HCT116 (cell line): ENCODE results near the gene ZNF483. TPM values are rescaled to one million over a fixed set of nuclear protein-coding genes. Genes with fewer than 3 reads are reported as not detected.

ENCODE experiments used
- ATAC-seq: fragments of 200-7000 bp; cut with Tn5 transposase; 2 replicates; pipeline ENCODE4 v1.9.1; 2020; ENCODE audit warnings: mild to moderate bottlenecking, moderate library complexity
- BruUV-seq: library from RNA; stranded (reverse); fragments of 400-500 nt; replicated peaks from 2 replicates; lab custom pipeline; 2021; lab: Mats Ljungman, UMichigan
- CTCF ChIA-PET: fragments of 300-600 bp; sonication (Branson Sonifier 250); formaldehyde crosslinking; loops from one replicate; lab custom pipeline; 2021; ENCODE audit warnings: antibody characterized with exemption; lab: Charles Lee
- POLR2A ChIA-PET: fragments of 300-600, 350-600 bp; sonication (Branson Sonifier 250); formaldehyde crosslinking; loops from one replicate; lab custom pipeline; 2021; ENCODE audit warnings: antibody characterized with exemption; lab: Charles Lee
- RAD21 ChIA-PET, 2 experiments: fragments of 300-600 bp; sonication (Branson Sonifier 250); formaldehyde crosslinking; loops; one replicate each; lab custom pipeline; 2023; ENCODE audit warnings: low total read pairs in 2 of 2; ENCODE audit not compliant: uncharacterized antibody in 2 of 2, unreplicated experiment in 2 of 2, low non-redundant PET in 1 of 2; lab: Charles Lee
- DNase-seq: peaks from one replicate; pipeline ENCODE4 v3.0.0-alpha.2; 2010; ENCODE audit warnings: low read depth, low spot score
- H2AFZ ChIP-seq: fragments of 200-600 bp; shearing (Covaris generic), sonication (generic); 2 replicates; pipeline ENCODE4 v1.6.1; 2017; ENCODE audit warnings: low read depth, mixed run types, mixed read lengths, antibody characterized with exemption, low read length; ENCODE audit not compliant: poor library complexity, severe bottlenecking
- H3K27ac ChIP-seq: 2 replicates; pipeline ENCODE4 v1.5.1; 2012; ENCODE audit warnings: low read depth, low read length
- H3K27me3 ChIP-seq: fragments of 200-600 bp; sonication (generic); 2 replicates; pipeline ENCODE4 v1.6.1; 2016; ENCODE audit warnings: mixed run types, low read length, mixed read lengths; ENCODE audit not compliant: insufficient read depth
- H3K36me3 ChIP-seq, 2 experiments: fragments of 200-500 bp in 1 of 2; fragments of 200-600 bp in 1 of 2; sonication (Bioruptor generic) in 1 of 2; sonication (generic) in 1 of 2; 2 replicates each; pipeline versions ENCODE4 v1.5.1 to v1.6.1; 2014 to 2016; ENCODE audit warnings: low read length in 2 of 2, inconsistent platforms in 1 of 2, mixed read lengths in 1 of 2, mixed run types in 1 of 2; ENCODE audit not compliant: insufficient read depth in 2 of 2, control insufficient read depth in 1 of 2
- H3K4me1 ChIP-seq, 2 experiments: fragments of 200-600 bp in 1 of 2; sonication (generic) in 1 of 2; 2 replicates each; pipeline versions ENCODE4 v1.5.1 to v1.6.1; 2012 to 2017; ENCODE audit warnings: low read length in 2 of 2, inconsistent platforms in 1 of 2, mild to moderate bottlenecking in 1 of 2, mixed read lengths in 1 of 2, mixed run types in 1 of 2, moderate library complexity in 1 of 2; ENCODE audit not compliant: insufficient read depth in 2 of 2, control insufficient read depth in 1 of 2
- H3K4me2 ChIP-seq: fragments of 200-600 bp; sonication (generic); 2 replicates; pipeline ENCODE4 v1.6.1; 2017; ENCODE audit warnings: mixed run types, low read length, mixed read lengths
- H3K4me3 ChIP-seq, 2 experiments: fragments of 200-600 bp in 1 of 2; sonication (generic) in 1 of 2; replicated peaks in 1 of 2; 2 replicates each; pipeline ENCODE4 v1.5.1; 2011 to 2016; ENCODE audit warnings: low read length in 2 of 2, control low read depth in 1 of 2, low read depth in 1 of 2, mild to moderate bottlenecking in 1 of 2, mixed read lengths in 1 of 2, mixed run types in 1 of 2
- H3K79me2 ChIP-seq: fragments of 200-600 bp; sonication (generic); 2 replicates; pipeline ENCODE4 v1.6.1; 2017; ENCODE audit warnings: mild to moderate bottlenecking, mixed run types, low read length, moderate library complexity, mixed read lengths; ENCODE audit not compliant: insufficient read depth
- H3K9ac ChIP-seq: fragments of 200-600 bp; sonication (generic); 2 replicates; pipeline ENCODE4 v1.6.1; 2016; ENCODE audit warnings: low read length, mixed read lengths
- H3K9me2 ChIP-seq: fragments of 200-600 bp; sonication (generic), shearing (Covaris generic); 2 replicates; pipeline ENCODE4 v1.6.1; 2017; ENCODE audit warnings: mixed run types, mild to moderate bottlenecking, moderate library complexity; ENCODE audit not compliant: insufficient read depth
- H3K9me3 ChIP-seq, 2 experiments: fragments of 200-500 bp in 1 of 2; fragments of 200-600 bp in 1 of 2; sonication (Bioruptor generic) in 1 of 2; sonication (generic) in 1 of 2; 2 replicates each; pipeline ENCODE4 v1.6.1; 2014 to 2017; ENCODE audit warnings: low read length in 2 of 2, mixed read lengths in 2 of 2, inconsistent platforms in 1 of 2, low read depth in 1 of 2, mild to moderate bottlenecking in 1 of 2, mixed run types in 1 of 2, moderate library complexity in 1 of 2; ENCODE audit not compliant: control insufficient read depth in 1 of 2, insufficient read depth in 1 of 2
- H4K20me1 ChIP-seq: fragments of 200-600 bp; sonication (generic), shearing (Covaris generic); 2 replicates; pipeline ENCODE4 v1.6.1; 2017; ENCODE audit warnings: mixed run types, mild to moderate bottlenecking, moderate library complexity; ENCODE audit not compliant: insufficient read depth
- CBX3 ChIP-seq: IDR thresholded peaks from 2 replicates; pipeline ENCODE4 v1.6.1; 2012; ENCODE audit warnings: low read depth
- CEBPB ChIP-seq: IDR thresholded peaks from 2 replicates; pipeline ENCODE4 v1.6.1; 2012; ENCODE audit warnings: low read depth
- EGR1 ChIP-seq: IDR thresholded peaks from 2 replicates; pipeline ENCODE4 v1.6.1; 2012; ENCODE audit warnings: low read depth
- ELF1 ChIP-seq: IDR thresholded peaks from 2 replicates; pipeline ENCODE4 v1.6.1; 2012; ENCODE audit warnings: low read depth, borderline replicate concordance
- EZH2phosphoT487 ChIP-seq: fragments of 200-600 bp; IDR thresholded peaks from 2 replicates; pipeline ENCODE4 v1.6.1; 2018; ENCODE audit warnings: antibody characterized with exemption, borderline replicate concordance
- FOSL1 ChIP-seq: IDR thresholded peaks from 2 replicates; pipeline ENCODE4 v1.6.1; 2012; ENCODE audit warnings: low read depth
- POLR2A ChIP-seq: IDR thresholded peaks from 2 replicates; pipeline ENCODE4 v1.7.0; 2011; ENCODE audit warnings: borderline replicate concordance; ENCODE audit not compliant: insufficient read depth, insufficient read length; ENCODE audit errors: extremely low read depth
- POLR2AphosphoS5 ChIP-seq: IDR thresholded peaks from 2 replicates; pipeline ENCODE4 v1.6.1; 2011; ENCODE audit warnings: mild to moderate bottlenecking, low read depth, low read length, moderate library complexity
- RAD21 ChIP-seq: IDR thresholded peaks from 2 replicates; pipeline ENCODE4 v1.6.1; 2012; ENCODE audit warnings: low read depth, mild to moderate bottlenecking
- SIN3A ChIP-seq: IDR thresholded peaks from 2 replicates; pipeline ENCODE4 v1.6.1; 2012; ENCODE audit warnings: low read depth
- SRF ChIP-seq: IDR thresholded peaks from 2 replicates; pipeline ENCODE4 v1.6.1; 2012; ENCODE audit warnings: low read depth
- TCF7L2 ChIP-seq: IDR thresholded peaks from 2 replicates; pipeline ENCODE4 v1.7.0; 2011; ENCODE audit warnings: borderline replicate concordance, inconsistent platforms; ENCODE audit not compliant: insufficient read depth, insufficient read length; ENCODE audit errors: extremely low read depth
- YY1 ChIP-seq: IDR thresholded peaks from 2 replicates; pipeline ENCODE4 v1.6.1; 2011; ENCODE audit warnings: low read length, low read depth, moderate library complexity, mild to moderate bottlenecking; ENCODE audit not compliant: insufficient replicate concordance; ENCODE audit errors: extremely low read depth
- ZNF274 ChIP-seq: fragments of 200-500 bp; sonication (Bioruptor generic); IDR thresholded peaks from 2 replicates; pipeline ENCODE4 v1.6.1; 2014; ENCODE audit warnings: mild to moderate bottlenecking, low read depth, low read length, inconsistent platforms
- intact Hi-C: fragments of 100-400 bp; cut with micrococcal nuclease; formaldehyde crosslinking; loops from 2 replicates; pipeline ENCODE4 v1.10.0; 2022
- total RNA-seq: library from RNA; stranded (reverse); gene quantifications from one replicate; pipeline ENCODE4 v1.2.1, GENCODE V29; 2021; ENCODE audit not compliant: unreplicated experiment
- TF ChIP-seq, protein P1 (sequence below): IDR thresholded peaks from 2 replicates; pipeline ENCODE4 v1.6.1; 2011; ENCODE audit warnings: mild to moderate bottlenecking, low read length, moderate library complexity; ENCODE audit not compliant: insufficient replicate concordance; ENCODE audit errors: extremely low read depth
- TF ChIP-seq, protein P2 (sequence below), 3 experiments: fragments of 200-600 bp in 1 of 3; sonication (generic) in 1 of 3; IDR thresholded peaks in 2 of 3; conservative IDR thresholded peaks in 1 of 3; 2 replicates each; pipeline ENCODE4 v1.5.1; 2012 to 2017; ENCODE audit warnings: low read depth in 2 of 3, low read length in 2 of 3, antibody characterized with exemption in 1 of 3, borderline replicate concordance in 1 of 3, control low read depth in 1 of 3, mild to moderate bottlenecking in 1 of 3, mixed read lengths in 1 of 3, mixed run types in 1 of 3, moderate library complexity in 1 of 3; ENCODE audit not compliant: insufficient read depth in 1 of 3
- TF ChIP-seq, protein P3 (sequence below): IDR thresholded peaks from 2 replicates; pipeline ENCODE4 v1.6.1; 2012; ENCODE audit warnings: low read depth

Gene ZNF483
- total RNA-seq, 1 experiment from 2014 or later = 5.0 TPM

DNA sequence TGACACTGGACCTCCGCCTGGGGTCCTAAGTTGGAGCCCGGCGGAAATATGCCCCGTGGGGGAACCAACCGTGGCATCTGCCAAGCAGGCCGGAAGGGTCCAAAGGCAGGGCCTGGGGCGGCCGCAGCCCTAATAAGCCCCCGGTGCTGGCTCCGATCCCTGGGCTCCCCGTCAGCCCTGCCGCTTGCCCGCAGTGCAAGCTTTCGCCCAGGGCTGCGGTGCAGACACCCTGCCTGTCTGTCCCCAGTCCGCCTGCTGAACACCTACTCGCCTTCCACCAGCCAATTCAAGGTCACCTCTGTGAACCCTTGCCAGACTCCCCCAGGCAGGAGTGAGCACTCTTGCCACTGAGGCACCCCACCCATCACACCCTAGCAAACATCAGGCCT lies 75.0 kb downstream of the ZNF483 start:
- POLR2A ChIA-PET = no interaction called here
- RAD21 ChIA-PET = no interaction called here

More for the DNA sequence above, 75.0 kb downstream of the ZNF483 start:
- Histone ChIP-seq H4K20me1 (no peaks in the 10 kb centered on the region), H3K9ac (no peak overlapping the region), H3K27me3 (no peaks in the 10 kb centered on the region), H3K4me2 (peak overlapping the region; percentile 99), H3K9me3 (no peaks in the 10 kb centered on the region), H3K4me1 (peaks cover 7 to 12% of the 10 kb centered on the region in 2 experiments; a peak in 3 of 4 replicates), H3K27ac (peak overlapping the region; percentile 65; the same call in 1 of the 2 replicates), H3K36me3 (peaks cover 7 to 14% of the 10 kb centered on the region in 2 experiments; a peak in 2 of 4 replicates), H2AFZ (no peak overlapping the region), H3K79me2 (0 out of 2 replicates have a peak, but pooled peaks cover 4% of the 10 kb centered on the region), H3K4me3 (peak overlapping the region; percentile 69 to 85; a peak in 3 of 4 replicates), H3K9me2 (no peaks in the 10 kb centered on the region)
- DNase-seq (no peak), ATAC-seq (no peak)
- TF ChIP-seq CEBPB (no peak), SRF (no peak), YY1 (no peak), EZH2phosphoT487 (no peak), ELF1 (no peak), FOSL1 (no peak), POLR2A (no peak), SIN3A (no peak), CBX3 (no peak), EGR1 (no peak), ZNF274 (no peak), RAD21 (no peak), TCF7L2 (no peak), POLR2AphosphoS5 (no peak)
- TF ChIP-seq, protein P1, sequence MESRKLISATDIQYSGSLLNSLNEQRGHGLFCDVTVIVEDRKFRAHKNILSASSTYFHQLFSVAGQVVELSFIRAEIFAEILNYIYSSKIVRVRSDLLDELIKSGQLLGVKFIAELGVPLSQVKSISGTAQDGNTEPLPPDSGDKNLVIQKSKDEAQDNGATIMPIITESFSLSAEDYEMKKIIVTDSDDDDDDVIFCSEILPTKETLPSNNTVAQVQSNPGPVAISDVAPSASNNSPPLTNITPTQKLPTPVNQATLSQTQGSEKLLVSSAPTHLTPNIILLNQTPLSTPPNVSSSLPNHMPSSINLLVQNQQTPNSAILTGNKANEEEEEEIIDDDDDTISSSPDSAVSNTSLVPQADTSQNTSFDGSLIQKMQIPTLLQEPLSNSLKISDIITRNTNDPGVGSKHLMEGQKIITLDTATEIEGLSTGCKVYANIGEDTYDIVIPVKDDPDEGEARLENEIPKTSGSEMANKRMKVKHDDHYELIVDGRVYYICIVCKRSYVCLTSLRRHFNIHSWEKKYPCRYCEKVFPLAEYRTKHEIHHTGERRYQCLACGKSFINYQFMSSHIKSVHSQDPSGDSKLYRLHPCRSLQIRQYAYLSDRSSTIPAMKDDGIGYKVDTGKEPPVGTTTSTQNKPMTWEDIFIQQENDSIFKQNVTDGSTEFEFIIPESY = no peak
- TF ChIP-seq, protein P2, sequence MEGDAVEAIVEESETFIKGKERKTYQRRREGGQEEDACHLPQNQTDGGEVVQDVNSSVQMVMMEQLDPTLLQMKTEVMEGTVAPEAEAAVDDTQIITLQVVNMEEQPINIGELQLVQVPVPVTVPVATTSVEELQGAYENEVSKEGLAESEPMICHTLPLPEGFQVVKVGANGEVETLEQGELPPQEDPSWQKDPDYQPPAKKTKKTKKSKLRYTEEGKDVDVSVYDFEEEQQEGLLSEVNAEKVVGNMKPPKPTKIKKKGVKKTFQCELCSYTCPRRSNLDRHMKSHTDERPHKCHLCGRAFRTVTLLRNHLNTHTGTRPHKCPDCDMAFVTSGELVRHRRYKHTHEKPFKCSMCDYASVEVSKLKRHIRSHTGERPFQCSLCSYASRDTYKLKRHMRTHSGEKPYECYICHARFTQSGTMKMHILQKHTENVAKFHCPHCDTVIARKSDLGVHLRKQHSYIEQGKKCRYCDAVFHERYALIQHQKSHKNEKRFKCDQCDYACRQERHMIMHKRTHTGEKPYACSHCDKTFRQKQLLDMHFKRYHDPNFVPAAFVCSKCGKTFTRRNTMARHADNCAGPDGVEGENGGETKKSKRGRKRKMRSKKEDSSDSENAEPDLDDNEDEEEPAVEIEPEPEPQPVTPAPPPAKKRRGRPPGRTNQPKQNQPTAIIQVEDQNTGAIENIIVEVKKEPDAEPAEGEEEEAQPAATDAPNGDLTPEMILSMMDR (IDR thresholded peaks at IDR 0.05 in 2 of 3, conservative IDR thresholded peaks at IDR 0.05 in 1 of 3; ENCODE audit: borderline replicate concordance in 1 of 3, insufficient read depth in 1 of 3, low read depth in 2 of 3, low read length in 2 of 3) = no peak
- TF ChIP-seq, protein P3, sequence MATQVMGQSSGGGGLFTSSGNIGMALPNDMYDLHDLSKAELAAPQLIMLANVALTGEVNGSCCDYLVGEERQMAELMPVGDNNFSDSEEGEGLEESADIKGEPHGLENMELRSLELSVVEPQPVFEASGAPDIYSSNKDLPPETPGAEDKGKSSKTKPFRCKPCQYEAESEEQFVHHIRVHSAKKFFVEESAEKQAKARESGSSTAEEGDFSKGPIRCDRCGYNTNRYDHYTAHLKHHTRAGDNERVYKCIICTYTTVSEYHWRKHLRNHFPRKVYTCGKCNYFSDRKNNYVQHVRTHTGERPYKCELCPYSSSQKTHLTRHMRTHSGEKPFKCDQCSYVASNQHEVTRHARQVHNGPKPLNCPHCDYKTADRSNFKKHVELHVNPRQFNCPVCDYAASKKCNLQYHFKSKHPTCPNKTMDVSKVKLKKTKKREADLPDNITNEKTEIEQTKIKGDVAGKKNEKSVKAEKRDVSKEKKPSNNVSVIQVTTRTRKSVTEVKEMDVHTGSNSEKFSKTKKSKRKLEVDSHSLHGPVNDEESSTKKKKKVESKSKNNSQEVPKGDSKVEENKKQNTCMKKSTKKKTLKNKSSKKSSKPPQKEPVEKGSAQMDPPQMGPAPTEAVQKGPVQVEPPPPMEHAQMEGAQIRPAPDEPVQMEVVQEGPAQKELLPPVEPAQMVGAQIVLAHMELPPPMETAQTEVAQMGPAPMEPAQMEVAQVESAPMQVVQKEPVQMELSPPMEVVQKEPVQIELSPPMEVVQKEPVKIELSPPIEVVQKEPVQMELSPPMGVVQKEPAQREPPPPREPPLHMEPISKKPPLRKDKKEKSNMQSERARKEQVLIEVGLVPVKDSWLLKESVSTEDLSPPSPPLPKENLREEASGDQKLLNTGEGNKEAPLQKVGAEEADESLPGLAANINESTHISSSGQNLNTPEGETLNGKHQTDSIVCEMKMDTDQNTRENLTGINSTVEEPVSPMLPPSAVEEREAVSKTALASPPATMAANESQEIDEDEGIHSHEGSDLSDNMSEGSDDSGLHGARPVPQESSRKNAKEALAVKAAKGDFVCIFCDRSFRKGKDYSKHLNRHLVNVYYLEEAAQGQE = no peak
- BruUV-seq = no TSS peak
- CTCF ChIA-PET = interaction anchor here (2.2 kb wide), 1 partner anchor 475 kb away, joined by 13 read pairs; no protein-coding TSS in a partner anchor
- intact Hi-C loops = loop anchor here (5.0 to 10.0 kb wide), 2 partner anchors 165 to 292 kb away; no protein-coding TSS in a partner anchor
